ENCODE data around the gene SPAG16.
"Not testable (repeated sequence)": the region's sequence is repeated elsewhere in the genome, so short reads cannot be mapped to it uniquely, and the experiment has no call there.

Gene SPAG16

DNA sequence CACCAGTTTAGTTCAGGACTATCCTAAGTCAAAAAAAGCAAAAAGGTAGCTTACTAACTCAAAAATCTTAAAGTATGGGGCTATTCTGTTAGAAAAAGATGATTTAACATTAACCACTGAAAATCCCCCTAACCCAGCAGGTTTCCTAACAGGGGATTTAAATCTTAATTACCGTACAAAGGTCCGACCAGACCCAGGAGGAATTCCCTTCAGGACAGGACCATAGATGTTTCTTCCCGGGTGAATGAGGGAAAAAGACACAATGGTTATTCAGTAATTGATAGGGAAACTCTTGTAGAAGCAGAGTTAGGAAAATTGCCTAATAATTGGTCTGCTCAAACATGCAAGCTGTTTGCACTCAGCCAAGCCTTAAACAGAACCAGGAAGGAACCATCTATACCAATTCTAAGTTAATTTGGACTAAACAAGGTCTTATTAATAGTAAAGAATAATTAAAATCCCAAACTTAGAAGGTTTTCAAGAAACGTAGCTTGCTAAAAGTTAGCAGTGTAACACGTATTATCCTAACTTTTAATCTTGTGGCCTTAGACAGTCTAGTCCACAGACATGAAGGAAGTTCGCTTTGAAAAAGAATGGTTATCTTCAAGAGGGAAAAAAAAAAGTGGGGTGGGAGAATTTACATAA is 124.3 kb downstream of the SPAG16 start:
- DNase-seq (ENCODE audit: low read depth, low spot score) = not testable (repeated sequence)

DNA sequence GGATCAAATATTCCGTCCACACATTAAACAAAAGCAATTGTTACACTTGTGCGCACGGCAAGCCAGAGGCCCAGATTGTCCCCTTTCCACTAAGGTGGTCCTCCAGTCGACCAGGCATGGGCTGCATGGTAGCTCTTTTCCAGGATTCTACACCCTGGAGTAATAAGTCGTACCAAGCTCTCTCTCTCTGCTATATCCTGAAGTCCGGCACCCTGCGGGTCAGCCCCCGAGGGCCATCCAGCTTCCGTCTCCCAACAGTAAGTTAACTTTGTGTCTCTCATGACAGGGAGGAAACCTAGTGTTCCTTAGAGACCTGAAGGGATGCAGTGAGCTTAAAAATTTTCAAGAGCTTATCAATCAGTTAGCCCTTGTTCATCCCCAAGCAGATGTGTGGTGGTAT is 126.4 kb downstream of the SPAG16 start:
- DNase-seq (ENCODE audit: low read depth, low spot score) = not testable (repeated sequence)

DNA sequence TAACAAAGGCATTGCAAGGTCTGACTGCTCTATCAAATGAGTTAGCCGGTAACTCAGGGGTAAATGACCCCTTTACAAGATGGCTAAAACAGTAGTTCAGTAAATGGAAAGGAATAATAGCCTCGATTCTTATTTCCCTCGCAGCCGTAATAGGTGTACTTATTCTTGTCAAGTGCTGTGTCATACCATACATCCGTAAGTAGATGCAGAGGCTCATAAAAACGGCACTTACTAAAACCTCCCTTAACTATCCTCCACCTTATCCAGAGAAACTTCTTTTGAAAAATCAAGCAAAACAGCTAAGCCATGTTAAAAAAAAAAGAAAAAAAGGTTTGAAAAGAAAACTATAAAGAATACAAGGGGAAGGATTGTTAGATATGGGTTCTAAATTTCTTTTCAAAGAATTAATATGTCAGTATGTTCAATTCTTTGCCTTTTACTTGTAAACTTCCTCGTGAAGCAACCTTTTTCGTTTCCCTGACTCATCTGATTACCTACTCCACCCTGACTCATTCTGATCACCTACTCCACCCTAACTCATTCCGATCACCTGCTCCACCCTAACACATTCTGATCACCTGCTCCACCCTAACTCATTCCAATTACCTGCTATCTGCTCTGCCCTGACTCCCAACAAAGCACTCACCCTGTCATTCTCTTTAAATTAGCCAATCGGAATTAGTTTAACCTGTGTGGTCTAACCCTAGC is 127.5 kb downstream of the SPAG16 start:
- DNase-seq (ENCODE audit: low read depth, low spot score) = no peak

DNA sequence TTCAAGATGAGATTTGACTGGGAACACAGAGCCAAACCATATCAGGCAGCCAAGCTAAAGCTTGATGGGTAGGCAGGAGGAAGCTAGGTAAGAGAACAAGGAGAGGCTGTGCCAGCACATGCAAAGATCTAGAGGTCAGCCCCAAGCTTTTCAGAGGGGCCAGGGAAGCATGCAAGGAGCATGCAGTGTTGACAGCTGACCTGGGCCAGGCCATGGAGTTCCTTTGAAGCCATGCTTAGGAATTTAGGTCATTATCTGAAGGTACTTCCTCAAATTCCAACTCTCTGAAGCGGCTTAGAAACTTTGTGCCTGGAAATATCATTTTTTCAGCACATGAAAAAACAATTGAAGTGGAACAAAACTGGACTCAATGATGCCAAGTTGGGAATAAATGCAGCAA is 130.8 kb downstream of the SPAG16 start:
- DNase-seq (ENCODE audit: low read depth, low spot score) = no peak

DNA sequence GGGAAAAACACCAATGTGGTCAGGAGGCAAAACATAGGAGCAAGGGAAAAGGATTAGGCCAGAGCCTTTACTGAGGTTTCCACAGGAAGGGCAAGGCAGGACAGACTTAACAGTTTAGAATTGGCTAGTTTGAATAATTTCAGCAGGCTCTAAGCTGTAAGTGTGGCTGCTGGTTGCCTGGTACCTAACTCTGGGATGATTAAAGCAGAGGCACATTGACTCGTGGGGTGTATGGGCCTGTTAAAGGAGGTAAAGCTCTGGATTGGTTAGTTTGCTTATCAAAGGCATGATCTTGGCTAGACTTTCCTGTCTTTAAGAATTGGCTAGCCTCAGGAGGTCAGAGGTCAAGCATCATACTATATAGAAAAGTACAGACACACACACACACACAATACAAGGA is 132.6 kb downstream of the SPAG16 start:
- DNase-seq (ENCODE audit: low read depth, low spot score) = no peak

DNA sequence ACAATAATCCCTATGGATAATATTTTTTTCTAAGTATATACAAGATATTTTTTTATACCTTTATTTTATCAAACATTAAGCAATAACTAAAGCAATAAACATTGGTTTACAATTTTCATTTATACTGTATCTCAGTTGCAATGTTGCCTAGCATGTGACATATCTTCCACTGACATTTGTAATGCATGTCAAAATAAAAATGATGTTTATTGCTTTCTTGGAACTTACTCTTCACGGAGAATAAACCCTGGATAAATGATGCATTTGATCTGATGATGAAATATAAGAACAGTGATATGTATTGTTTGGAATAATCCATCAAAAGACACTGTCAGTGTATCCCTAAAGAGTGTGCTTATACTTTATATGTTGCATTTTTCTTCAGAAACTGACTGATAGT is 135.7 kb downstream of the SPAG16 start:
- DNase-seq (ENCODE audit: low read depth, low spot score) = no peak

DNA sequence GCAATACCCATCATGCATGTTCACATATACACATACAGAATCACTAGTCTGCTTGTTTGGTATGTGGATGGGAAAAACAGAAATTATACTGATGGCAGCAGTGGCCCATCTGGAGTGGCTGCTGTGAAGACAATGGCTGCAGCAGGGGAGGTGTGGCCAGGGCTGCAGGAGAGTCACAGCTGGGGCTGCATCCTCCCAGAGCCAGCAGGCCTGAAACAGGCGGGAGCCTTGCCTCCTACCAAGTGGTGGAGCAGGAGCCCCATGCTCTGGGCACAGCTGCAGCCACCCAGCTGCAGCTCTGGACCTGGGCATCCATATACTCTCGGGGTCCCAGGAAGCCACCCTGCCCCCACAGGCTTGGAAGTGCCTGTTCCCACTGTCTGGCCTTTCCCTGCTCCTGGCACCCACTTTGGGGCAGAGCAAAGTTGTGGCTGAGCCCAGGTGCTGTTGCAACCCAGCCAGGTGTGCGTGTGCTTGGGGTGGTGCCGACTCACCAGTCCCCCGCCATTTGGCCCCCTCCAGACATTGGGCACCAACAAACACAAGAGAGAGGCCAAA is 136.6 kb downstream of the SPAG16 start:
- DNase-seq (ENCODE audit: low read depth, low spot score) = no peak

DNA sequence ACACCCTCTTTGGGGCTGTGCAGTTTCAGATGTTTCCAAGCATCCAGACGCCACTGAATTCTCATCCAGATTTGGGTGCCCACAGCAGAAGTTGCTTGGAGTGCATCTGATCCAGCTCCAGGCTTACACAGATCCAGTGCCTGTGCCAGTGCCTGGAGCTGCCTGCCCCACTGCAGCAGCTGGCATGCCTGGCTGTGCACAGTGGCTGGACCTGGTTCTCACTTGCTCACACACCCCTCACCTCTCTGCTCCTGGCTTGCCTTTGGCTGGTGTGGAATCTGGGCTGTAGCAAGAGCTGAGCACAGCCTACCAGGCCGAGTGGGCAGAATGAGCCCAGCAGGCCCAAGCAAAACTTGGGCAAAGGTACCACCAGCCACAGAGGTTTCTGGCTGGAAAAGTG is 137.9 kb downstream of the SPAG16 start:
- DNase-seq (ENCODE audit: low read depth, low spot score) = no peak

DNA sequence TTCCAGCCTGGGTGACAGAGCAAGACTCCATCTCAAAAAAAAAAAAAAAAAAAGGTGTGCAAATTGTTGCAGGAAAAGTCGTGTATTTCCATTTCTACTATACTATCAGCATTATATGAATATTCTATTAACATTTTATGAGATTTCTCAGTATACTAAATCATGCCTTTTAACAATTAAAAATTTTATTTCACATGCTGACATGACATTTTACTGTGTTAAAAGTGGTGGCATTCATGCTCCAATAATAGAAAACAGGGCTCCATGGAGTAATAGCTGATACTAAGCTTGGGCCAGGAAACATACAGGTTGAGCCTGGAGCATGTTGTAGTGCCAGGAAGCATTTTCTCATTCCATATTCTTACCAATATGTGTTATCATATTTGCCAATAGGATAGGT is 141.4 kb downstream of the SPAG16 start:
- no peak for DNase-seq (ENCODE audit: low read depth, low spot score)

DNA sequence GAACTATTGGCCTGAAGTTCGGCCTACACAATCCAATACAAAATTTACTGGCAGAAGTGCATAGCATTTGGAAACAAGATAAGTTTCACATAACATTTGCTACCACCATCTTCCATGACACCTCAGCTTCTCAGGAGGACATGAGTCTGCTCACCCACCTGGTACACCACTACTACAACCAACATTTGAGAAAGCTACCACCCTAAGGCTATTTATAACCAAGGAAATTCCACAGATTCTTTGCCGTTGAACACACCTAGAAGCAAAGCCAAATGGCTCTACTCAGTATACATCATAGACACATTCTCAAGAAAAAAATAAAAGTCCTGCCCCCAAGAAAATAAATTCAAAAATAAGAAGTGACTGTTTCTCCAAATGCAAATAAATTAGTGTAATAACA is 145.3 kb downstream of the SPAG16 start:
- DNase-seq (ENCODE audit: low read depth, low spot score) = no peak

DNA sequence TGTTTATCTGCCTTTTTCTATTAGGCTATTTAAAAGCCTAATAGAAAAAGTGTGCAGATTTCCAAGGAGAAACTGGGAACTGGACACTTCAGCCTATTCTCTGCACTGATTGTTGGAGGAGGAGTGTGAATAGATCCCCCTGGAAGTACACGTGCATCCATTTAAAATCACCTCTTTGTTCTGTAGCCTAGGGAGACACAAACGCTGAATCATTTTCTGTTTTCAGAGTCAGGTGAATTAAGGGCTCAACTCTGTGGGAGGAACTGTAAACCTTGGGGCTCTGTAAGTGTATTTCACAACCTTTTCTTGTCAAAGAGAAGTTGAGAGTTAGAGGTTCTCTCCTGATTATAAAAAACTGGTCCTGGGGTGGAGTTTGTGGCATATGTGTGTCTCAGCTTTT is 159.7 kb downstream of the SPAG16 start:
- no peak for DNase-seq (ENCODE audit: low read depth, low spot score)

DNA sequence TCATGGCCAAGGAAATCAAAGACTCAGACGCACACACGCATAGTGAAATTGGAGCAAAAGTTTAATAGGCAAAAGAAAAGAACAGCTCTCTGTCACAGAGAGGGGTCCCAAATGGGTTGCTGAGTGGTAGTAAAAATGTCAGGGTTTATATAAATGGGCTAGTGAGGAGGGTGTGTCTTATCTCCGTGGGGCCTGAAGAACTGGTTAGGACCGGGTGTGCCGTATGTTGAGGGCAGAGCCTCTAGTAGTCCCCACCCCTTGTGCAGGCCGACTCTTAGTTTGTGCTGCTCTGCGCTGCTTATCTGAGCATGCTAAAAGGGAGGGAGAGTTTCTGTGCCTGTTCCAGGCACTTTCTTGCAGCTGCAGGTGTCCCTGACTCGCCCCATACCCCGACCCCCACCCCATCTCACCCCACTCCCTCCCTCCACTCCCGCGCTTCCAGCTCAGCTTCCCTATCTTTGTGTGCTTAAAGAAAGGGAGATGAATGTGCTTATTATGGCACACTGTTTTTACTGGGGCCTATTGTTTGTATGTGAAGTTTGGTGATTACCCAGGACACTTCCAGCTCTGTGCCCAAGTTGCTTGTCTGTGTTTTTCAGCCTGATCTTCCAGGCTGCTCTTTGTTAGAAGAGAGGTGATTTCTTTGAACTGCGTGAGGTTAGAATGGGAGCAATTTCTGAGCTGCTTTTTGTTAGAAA is 167.4 kb downstream of the SPAG16 start:
- DNase-seq (ENCODE audit: low read depth, low spot score) = no peak

DNA sequence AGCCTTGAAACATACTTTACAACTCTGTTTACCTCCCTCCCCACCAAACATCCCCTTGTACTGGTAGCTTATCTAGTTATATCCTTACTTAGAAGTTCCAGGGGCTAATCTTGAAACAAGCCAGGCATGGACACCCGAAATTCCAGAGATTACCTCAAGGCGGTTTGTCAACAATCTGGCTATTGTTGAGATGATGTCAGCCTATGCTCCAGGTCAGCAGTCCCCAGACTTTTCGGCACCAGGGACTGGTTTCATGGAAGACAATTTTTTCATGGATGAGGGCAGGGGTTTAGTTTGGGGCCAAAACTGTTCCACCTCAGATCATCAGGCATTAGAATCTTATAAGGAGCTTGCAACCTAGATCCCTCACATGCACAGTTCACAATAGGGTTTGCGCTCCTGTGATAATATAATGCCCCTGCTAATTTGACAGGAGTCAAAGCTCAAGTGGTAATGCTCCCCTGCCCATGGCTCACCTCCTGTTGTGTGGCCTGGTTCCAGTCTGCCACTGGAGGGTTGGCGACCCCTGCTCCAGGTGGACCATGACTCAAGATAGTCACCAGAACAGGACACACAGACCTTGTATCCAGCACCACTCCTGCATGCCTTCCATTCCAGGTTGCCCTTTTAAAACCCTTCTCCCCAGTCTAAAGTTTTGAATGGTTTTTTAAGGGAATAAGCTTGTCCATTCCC is 171.2 kb downstream of the SPAG16 start:
- DNase-seq (ENCODE audit: low read depth, low spot score) = no peak

DNA sequence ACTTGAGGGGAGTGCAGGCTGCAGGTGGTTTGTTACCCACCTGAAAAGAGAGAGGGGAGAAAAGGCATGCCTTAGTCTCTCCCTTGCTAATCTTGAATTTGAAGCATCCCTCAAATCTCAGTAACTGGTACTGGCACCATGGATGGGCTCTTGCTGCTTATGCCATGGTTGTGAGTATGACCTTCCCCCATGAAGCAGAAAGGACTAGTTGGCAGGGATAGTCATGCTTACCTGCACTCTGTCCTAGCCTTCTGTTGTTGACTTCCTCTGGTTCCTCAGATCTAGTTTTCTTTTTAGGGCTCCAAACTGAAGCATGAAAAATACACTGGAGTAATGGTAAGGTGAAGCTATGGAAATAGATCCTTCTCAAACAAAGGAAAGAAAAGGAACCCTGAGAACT is 191.2 kb downstream of the SPAG16 start:
- DNase-seq (ENCODE audit: low read depth, low spot score) = no peak

DNA sequence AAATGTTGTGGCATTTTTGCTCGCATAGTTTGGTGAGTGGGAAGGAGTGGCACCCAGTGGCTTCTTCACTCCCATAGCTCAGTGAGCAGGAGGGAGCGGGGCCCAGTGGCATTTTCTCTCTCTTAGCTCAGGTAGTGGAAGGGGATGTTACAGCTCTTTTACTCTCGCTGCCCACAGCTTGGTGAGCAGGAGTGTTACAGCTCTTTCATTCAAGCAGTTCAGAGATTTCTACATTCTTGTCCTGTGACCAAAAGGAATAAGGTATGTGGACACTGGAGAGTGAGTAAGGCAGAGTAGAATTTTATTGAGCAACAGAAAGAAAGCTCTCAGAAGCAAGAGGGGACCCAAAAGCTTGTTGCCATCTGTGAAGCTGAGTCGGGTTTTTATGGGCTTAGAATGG is 192.4 kb downstream of the SPAG16 start:
- DNase-seq (ENCODE audit: low read depth, low spot score) = no peak

DNA sequence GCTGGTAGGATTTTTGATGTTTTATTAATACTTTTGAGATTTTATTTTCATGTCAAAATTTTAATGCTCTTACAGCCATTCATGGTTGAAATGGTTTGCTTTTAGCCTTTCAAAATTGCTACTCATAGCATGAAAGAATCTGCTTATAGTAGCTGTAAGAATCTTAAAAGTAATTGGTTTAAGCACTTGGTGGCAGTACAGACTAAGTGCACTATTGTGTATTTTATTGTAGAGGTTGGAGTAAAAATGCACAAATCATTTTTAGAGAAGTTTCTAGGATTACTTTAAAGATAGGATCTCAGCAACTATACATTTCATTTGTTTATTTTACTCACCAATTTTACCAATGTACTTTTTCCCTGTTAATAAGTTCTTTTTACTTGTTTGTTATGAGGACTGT is 205.8 kb downstream of the SPAG16 start:
- DNase-seq (ENCODE audit: low read depth, low spot score) = no peak

DNA sequence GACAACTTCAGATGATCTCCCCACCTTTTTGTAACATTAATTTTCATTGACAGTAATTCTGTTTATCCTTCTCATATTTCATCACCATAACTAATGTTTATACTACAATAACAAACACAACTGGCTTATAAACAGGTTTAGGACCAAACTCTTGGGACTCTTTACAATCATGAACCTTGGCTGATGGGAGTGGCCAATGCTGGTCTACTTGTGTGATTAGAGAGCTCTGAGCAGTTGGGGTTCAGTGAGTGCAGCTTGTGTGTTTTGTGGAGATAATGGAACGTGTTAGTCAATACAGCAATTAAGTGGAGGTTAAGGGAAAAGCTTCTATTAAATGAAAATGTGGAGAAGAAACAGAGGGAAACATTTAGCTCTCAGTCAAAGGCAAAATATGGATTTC is 207.1 kb downstream of the SPAG16 start:
- no peak for DNase-seq (ENCODE audit: low read depth, low spot score)

DNA sequence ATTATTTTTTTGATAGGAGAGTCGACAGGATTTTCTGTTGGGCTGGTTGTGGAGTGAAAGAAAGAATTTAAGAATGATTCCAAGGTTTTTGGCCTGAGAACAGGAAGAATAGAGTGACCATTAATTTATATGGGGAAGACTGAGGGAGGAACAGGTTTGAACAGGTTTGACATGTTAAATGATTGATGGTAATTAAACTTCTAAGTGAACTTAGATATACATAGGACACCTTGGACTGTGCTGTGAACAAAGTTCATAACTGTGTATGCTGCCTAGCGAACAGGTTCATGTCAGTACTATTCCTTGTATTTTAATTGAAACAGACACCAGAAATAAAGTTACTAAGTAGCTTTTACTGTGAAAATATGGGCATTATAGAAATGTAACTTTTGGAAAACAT is 212.0 kb downstream of the SPAG16 start:
- no peak for DNase-seq (ENCODE audit: low read depth, low spot score)

DNA sequence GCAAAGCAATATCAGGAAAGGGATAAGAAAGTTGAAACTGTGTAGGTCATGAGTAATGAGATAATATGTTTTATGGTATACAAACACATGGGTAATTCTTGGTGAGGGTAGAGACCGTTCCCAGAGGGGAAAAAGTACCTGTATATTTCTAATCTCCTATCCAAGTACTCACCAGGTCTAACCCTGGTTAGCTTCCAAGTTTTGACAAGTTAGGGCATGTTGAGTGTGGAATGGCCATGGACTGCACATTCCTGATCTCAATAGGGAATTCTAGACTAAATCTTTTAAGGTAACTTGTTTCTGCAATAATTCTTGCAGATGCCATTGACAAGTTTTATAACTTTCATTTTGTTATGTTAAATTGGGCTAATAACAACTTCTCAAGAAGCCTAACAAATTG is 216.6 kb downstream of the SPAG16 start:
- no peak for DNase-seq (ENCODE audit: low read depth, low spot score)

DNA sequence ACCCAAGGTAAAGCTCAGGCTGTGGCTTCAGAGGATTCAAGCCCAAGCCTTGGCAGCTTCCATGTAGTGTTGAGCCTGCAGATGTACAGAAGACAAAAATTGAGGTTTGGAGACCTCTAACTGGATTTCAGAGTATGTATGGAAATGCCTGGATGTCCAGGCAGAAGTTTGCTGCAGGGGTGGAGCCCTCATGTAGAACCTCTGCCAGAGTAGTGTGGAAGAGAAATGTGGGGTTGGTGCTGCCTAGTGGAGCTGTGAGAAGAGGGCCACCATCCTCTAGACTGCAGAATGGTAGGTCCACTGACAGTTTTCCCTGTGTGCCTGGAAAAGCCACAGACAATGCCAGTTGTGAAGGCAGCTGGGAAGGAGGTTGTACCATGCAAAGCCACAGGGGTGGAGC is 239.9 kb downstream of the SPAG16 start:
- no peak for DNase-seq (ENCODE audit: low read depth, low spot score)

DNA sequence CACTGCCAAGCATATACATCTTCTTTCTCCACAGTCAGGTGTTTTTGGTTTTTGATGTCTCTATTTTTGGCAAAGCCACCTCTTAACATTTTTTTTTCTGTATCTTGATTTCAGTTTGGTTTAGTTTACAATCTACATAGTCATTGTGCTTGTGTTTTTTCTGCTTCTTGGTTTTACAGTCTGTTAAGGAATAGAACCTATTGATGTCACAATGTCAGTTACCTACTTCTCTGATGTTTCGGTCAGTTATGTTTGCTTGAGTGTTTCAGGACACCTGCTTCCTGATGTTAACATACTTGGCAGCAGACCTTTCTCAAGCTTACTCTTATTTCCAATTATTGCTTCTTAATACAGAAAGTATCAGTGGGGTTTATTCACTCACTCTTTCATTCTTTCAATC is 253.3 kb downstream of the SPAG16 start:
- DNase-seq (ENCODE audit: low read depth, low spot score) = no peak

DNA sequence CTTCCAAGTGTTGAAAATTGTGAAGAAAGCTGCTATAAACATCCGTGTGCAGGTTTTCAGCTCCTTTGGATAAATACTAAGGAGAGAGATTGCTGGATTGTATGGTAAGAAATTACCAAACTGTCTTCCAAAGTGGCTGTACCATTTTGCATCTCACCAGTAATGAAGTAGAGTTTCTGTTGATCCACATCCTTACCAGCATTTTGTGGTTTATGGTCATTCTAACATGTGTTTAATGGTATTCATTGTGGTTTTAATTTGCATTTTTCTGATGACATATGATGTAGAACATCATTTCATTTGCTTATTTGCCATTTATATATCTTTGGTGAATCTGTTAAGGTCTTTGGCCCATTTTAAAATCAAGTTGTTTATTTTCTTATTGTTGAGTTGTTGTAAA is 260.7 kb downstream of the SPAG16 start:
- no peak for DNase-seq (ENCODE audit: low read depth, low spot score)

Data from brain pericyte (primary cell).